ENCODE data around the gene SUPT6H. TPM values are rescaled to one million over a fixed set of nuclear protein-coding genes. Genes with fewer than 3 reads are reported as not detected.
A peak's percentile ranks its signal among the peaks of the same experiment; 100 is the strongest.

The SUPT6H gene
- total and polyA plus RNA-seq, 9 of the 15 experiments (the other 6 are each of a cell fraction or from before 2014, with no cell fraction given): 1.7 to 77.7 (median 49.2) TPM

DNA sequence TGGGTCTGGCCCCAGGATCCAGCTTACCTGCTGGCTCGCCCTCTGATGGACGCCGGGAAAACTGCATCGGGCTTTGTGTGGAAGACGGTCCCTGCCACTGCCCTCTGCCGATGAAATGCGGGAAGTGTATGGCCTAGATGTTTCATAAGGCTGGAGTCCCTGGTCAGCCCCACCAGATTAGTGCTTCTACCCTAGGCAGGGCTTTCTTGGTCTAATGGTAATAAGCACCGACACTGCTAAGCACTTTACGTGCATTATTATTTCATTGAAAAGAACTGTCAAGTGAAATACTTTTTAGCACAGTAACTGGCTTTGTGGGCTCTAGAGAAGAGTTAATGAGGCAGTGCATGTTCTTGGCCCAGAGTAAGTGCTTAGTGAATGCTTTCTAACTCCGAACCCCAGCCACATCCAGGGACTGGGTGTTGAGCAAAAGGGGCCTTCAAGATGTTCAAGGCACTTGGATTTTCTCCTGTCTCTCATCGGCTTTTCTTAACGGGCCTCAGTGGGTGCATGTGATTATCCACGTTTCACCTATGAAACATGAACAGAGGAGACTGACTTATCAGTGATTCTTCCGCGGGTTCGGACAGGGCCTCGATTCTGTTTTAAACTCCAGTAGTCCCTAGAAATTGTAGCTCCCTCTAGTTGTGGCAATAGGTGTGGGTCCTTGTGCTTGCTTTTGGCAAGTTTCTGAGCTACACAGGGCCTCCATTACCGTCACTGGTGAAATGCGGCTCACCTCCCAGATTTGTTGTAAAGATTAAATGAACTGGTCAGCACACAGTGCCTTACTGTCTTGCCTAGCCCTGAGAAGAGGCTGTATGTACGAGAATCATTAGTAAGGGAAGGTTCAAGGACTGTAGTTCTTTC lies 88.4 kb downstream of the SUPT6H start (continued):
- TF ChIP-seq EP300 (IDR thresholded peaks at IDR 0.05; ENCODE audit: low read length) (no peak), KDM2B (CRISPR knock-in tag; IDR thresholded peaks at IDR 0.05) (no peak), MTA3 (IDR thresholded peaks at IDR 0.05; ENCODE audit: borderline replicate concordance) (peak; percentile 81), KAT7 (CRISPR knock-in tag; IDR thresholded peaks at IDR 0.05; ENCODE audit: borderline replicate concordance) (peak; percentile 75; the same call in 1 of the 2 replicates), ZNF76 (CRISPR knock-in tag; IDR thresholded peaks at IDR 0.05; ENCODE audit: borderline replicate concordance) (no peak), MAZ (CRISPR knock-in tag; conservative IDR thresholded peaks at IDR 0.05 in 1 of 2, IDR thresholded peaks at IDR 0.05 in 1 of 2) (peak; percentile 66 to 96), DNMT1 (IDR thresholded peaks at IDR 0.05) (0 out of 2 replicates have a peak, but pooled peaks have one; percentile 6), RAD51 (IDR thresholded peaks at IDR 0.05; ENCODE audit: borderline replicate concordance, low read depth) (peak; percentile 6; the same call in 1 of the 2 replicates), ZFX (CRISPR knock-in tag; IDR thresholded peaks at IDR 0.05) (peak; percentile 80), YBX1 (IDR thresholded peaks at IDR 0.05) (no peak), POLR2G (IDR thresholded peaks at IDR 0.05; ENCODE audit: low read depth, low read length) (peak; percentile 57; the same call in 1 of the 2 replicates), CREM (IDR thresholded peaks at IDR 0.05; ENCODE audit: low read depth) (peak; percentile 65; the same call in 1 of the 2 replicates), ATF7 (IDR thresholded peaks at IDR 0.05) (0 out of 2 replicates have a peak, but pooled peaks have one; percentile 77), CBFB (CRISPR knock-in tag; IDR thresholded peaks at IDR 0.05) (no peak), SRSF7 (optimal IDR thresholded peaks at IDR 0.05; ENCODE audit: low read depth, low read length) (no peak), KLF16 (IDR thresholded peaks at IDR 0.05) (peak; percentile 88), WHSC1 (IDR thresholded peaks at IDR 0.05; ENCODE audit: low read length) (no peak), ETV5 (CRISPR knock-in tag; IDR thresholded peaks at IDR 0.05; ENCODE audit: low read depth) (peak; percentile 67; the same call in 1 of the 2 replicates), MCM3 (IDR thresholded peaks at IDR 0.05) (no peak), POLR2AphosphoS2 (IDR thresholded peaks at IDR 0.05; ENCODE audit: low read length) (peak; percentile 89), ZNF668 (CRISPR knock-in tag; IDR thresholded peaks at IDR 0.05) (no peak), OTX1 (CRISPR knock-in tag; IDR thresholded peaks at IDR 0.05) (no peak)
- TF ChIP-seq, protein P1, sequence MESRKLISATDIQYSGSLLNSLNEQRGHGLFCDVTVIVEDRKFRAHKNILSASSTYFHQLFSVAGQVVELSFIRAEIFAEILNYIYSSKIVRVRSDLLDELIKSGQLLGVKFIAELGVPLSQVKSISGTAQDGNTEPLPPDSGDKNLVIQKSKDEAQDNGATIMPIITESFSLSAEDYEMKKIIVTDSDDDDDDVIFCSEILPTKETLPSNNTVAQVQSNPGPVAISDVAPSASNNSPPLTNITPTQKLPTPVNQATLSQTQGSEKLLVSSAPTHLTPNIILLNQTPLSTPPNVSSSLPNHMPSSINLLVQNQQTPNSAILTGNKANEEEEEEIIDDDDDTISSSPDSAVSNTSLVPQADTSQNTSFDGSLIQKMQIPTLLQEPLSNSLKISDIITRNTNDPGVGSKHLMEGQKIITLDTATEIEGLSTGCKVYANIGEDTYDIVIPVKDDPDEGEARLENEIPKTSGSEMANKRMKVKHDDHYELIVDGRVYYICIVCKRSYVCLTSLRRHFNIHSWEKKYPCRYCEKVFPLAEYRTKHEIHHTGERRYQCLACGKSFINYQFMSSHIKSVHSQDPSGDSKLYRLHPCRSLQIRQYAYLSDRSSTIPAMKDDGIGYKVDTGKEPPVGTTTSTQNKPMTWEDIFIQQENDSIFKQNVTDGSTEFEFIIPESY (CRISPR knock-in tag; IDR thresholded peaks at IDR 0.05): peak; percentile 70
- TF ChIP-seq, protein P2, sequence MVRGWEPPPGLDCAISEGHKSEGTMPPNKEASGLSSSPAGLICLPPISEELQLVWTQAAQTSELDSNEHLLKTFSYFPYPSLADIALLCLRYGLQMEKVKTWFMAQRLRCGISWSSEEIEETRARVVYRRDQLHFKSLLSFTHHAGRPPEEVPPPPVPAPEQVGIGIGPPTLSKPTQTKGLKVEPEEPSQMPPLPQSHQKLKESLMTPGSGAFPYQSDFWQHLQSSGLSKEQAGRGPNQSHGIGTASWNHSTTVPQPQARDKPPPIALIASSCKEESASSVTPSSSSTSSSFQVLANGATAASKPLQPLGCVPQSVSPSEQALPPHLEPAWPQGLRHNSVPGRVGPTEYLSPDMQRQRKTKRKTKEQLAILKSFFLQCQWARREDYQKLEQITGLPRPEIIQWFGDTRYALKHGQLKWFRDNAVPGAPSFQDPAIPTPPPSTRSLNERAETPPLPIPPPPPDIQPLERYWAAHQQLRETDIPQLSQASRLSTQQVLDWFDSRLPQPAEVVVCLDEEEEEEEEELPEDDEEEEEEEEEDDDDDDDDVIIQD (CRISPR knock-in tag; IDR thresholded peaks at IDR 0.05): no peak
- TF ChIP-seq, protein P3, sequence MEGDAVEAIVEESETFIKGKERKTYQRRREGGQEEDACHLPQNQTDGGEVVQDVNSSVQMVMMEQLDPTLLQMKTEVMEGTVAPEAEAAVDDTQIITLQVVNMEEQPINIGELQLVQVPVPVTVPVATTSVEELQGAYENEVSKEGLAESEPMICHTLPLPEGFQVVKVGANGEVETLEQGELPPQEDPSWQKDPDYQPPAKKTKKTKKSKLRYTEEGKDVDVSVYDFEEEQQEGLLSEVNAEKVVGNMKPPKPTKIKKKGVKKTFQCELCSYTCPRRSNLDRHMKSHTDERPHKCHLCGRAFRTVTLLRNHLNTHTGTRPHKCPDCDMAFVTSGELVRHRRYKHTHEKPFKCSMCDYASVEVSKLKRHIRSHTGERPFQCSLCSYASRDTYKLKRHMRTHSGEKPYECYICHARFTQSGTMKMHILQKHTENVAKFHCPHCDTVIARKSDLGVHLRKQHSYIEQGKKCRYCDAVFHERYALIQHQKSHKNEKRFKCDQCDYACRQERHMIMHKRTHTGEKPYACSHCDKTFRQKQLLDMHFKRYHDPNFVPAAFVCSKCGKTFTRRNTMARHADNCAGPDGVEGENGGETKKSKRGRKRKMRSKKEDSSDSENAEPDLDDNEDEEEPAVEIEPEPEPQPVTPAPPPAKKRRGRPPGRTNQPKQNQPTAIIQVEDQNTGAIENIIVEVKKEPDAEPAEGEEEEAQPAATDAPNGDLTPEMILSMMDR (IDR thresholded peaks at IDR 0.05 in 2 of 3, conservative IDR thresholded peaks at IDR 0.05 in 1 of 3; ENCODE audit: insufficient read depth in 2 of 3, low read depth in 1 of 3, low read length in 3 of 3): peak; percentile 100

Measured in K562 (cell line).